Left kidney (tissue), 2 donors: ENCODE results near the gene SEMA3B. TPM values are rescaled to one million over a fixed set of nuclear protein-coding genes. Genes with fewer than 3 reads are reported as not detected.
"Not testable (repeated sequence)": the region's sequence is repeated elsewhere in the genome, so short reads cannot be mapped to it uniquely, and the experiment has no call there.

Experiments
- DNase-seq: peaks from one replicate; pipeline ENCODE4 v3.0.0-alpha.2; 2013
- polyA plus RNA-seq: library from polyadenylated mRNA; unstranded; fragments of 120-200 nt; gene quantifications from one replicate; pipeline ENCODE4 v1.2.1, GENCODE V29; 2013; ENCODE audit not compliant: insufficient read length

The SEMA3B gene
- polyA plus RNA-seq, 1 donor, result 78.6 TPM

DNA sequence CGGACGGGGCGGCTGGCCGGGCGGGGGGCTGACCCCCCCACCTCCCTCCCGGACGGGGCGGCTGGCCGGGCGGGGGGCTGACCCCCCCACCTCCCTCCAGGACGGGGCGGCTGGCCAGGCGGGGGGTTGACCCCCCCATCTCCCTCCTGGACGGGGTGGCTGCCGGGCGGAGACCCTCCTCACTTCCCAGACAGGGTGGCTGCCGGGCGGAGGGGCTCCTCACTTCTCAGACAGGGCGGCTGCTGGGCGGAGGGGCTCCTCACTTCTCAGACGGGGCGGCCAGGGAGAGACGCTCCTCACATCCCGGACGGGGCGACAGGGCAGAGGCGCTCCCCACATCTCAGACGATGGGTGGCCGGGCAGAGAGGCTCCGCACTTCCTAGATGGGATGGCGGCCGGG is 43.1 kb downstream of the SEMA3B start:
- not testable (repeated sequence) for DNase-seq

DNA sequence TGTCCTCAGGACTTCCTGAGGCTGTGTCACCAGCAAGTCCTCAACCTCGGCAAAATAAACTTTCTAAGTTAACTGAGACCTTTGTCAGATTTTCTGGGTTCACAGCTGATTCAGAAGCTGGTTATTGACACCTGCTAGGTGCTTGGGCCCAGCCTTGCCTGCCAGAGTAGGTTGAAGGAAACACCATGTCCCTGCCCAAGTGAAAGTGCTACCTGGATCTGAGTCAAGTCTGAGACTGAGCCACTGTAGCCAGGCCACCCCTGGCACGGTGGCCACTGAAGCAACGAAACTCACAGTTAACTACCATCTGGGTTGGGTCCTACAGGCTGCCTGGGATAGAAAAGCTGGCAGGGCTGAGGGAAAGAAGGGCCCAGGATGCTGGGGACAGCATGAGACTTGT is 45.4 kb downstream of the SEMA3B start:
- no peak for DNase-seq

DNA sequence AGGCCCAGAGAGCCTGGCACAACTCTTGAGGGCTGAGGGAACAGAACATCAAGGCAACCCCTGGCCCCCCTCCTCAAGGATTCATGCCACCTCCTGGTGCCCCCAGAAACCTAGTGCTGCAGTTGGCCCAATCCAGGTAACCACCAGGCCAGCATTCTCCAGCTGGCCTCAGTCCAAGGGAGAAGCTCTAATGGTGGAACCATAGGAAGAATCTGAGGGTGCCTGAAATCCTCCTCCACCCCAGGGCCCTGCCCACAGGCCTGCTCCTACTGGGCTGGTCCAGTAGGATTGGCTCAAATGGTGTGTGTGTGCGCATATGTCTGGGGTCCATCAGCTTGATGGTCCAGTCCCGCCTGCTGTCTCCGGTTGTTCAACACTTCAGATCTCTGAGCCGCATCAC is 45.9 kb downstream of the SEMA3B start:
- DNase-seq, result no peak

DNA sequence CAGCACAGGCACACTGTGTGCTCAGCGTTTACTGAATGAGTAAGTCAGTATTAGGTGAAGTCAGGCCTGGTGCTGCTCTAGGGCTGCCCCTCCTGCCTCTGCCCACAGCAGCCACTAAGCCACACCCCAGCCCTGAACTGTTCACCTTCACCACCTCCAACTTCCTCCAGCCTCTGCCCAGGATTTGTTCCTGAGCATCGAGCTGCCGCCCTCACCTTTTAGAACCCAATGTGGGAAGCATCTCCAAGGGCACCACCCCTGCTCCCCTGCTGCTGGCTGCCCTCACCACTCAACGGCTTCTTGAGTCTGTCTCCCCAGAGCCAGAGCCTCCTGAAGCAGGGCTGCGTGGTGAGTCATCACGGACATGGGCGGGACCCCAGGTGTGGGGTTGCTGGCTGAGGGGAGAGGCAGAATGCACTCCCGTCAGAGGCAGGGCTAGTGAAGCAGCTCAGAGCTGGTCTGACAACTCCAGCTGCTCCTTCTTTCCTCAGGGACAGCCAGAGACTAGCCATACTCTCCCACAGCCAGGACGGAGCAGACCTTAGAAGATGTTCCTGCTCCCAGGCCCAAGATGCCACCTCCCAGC is 47.8 kb downstream of the SEMA3B start:
- DNase-seq, result no peak

DNA sequence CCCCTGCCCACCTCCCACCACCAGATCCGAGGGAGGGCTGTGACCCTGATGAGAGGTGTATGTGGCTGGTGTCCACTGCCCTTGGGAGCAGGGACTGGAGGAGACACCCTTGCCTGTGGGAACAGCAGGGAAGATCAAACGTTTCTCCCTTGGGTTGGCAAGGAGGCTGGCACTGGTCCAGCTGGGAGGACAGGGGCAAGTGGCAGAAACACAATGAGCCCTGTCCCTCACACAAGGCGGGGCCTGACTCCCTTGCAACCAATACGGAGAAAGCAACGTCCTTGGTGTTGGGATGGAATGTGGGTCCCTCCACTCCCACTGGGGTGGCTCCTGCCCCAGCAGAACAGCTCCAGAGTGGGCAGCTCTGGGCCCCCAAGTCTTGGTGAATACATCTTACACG is 48.4 kb downstream of the SEMA3B start:
- no peak for DNase-seq

DNA sequence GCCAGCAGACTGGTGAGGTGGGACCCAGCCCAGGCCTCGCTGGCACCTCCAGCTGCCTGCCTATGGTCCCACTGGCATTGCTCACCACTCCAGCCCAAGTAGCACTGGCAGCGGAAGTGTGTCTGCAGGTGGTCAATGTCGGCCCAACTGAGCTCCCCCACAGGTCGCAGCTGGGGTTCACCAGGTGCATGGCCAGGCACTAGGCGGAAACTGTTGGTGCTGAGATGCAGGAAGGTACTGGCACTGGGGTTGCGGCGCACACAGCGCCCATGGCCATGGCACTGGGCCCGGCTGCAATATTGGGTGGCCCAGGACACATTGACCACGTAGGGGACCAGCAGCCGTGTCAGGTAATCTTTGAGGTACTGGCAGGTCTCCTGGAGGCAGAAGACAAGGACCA is 49.2 kb downstream of the SEMA3B start:
- DNase-seq, result no peak

DNA sequence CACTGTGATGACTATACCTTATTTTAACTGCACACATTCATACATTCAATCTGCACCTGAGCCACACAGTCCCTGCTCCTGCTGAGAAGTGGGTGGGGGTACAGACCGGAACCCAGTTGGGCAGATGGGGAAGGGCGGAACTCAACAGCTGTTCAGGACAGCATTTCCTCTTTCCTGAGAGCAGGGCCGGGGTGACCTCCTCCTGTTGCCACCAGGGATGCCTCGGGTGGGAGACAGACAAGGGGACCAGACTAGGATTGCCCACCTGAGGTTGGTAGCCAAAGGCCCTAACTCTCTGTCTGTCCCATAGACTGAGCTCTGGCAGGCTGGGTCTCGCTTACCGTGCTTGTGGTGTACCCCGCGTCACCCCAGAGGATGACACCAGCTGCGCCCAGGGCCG is 49.7 kb downstream of the SEMA3B start:
- no peak for DNase-seq

DNA sequence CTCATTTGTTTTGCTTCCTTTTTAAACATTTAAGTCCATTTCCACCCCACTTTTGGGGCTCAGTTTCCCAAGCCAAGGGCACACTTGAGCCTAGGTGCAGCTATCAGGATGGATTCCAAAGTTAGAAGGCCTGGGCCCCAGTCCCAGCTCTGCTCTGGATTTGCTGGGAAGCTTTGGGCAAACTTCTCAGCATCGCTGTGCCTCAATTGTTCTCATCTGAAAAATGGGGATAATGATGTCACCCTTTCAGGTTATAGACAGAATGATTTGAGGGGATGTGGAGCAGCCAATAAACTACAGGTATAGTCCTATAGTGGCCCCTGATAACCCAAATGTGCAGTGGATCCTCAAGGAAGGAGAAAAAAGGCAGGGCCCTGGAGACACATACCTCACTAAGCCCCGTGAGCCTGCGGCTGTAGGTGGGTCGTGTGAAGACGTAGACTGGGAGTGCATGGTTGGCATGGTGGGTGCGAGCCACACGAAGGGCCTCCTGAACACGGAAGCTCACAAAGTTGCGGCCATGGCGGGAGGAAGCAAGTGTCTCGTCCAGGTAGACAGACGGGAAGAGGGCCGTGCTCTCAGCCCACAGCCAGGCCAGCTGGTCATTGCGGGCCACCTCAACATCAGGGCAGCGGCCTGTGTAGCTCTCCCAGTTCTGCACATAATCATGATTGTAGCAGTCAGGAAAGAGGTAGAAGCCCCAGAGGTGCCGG is 50.4 kb downstream of the SEMA3B start:
- no peak for DNase-seq

DNA sequence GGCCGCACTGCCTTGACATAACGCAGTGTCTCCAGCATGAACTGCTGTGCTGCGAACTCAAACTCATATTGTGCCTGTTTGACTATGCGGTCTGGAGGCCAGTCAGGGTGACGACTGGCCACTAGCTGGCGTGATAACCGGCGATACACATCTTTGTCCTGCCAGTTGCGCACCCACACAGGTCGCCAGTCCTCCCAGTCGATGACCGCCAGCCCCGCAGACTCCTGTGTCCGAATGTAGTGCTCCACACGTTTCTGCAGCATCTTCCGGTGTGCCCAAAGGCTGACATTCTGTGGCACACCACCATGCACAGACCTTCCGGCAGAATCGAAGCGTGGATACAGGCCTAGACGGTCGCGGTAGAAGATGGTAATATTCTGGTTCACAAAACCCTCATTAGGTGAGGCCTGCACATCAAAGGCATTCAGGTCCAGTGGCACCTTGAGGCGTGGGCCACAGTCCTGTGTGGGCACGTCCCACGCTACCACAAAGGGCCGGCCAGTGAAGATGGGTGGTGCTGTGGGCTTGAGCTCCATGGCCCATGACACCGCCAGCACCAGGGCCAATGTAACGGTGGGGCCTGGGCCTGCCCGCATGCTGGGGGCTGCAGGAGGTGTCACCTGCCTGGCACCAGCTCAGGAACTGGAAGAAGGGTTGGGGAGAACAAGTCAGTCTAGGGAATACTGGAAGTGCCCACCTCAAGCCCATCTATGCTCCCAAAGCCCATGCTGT is 51.1 kb downstream of the SEMA3B start:
- DNase-seq, result no peak

DNA sequence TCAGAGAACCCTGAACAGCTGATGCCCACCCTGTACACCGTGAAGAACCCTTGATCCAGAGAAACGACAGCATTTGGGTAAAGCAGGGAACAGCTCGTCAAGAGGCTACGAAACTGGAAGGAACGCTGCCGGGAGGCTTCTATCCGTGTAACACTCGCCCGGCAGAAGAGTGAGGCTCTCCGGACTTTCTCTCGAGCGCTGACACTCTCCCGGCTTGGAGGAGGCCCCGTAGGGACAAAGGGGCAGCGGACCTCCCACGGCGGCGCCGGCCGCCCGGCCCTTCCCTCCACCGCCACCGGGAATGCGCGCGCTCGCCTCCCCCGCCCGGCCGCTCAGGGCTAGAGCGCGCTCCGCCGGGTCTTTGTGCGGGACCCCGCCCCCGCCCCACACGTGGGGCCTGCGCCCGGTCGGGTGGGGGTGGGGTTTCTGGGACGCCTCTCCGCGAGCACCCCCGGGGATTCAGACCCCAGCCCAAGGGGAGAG is 51.9 kb downstream of the SEMA3B start:
- DNase-seq, result peak; percentile 88

DNA sequence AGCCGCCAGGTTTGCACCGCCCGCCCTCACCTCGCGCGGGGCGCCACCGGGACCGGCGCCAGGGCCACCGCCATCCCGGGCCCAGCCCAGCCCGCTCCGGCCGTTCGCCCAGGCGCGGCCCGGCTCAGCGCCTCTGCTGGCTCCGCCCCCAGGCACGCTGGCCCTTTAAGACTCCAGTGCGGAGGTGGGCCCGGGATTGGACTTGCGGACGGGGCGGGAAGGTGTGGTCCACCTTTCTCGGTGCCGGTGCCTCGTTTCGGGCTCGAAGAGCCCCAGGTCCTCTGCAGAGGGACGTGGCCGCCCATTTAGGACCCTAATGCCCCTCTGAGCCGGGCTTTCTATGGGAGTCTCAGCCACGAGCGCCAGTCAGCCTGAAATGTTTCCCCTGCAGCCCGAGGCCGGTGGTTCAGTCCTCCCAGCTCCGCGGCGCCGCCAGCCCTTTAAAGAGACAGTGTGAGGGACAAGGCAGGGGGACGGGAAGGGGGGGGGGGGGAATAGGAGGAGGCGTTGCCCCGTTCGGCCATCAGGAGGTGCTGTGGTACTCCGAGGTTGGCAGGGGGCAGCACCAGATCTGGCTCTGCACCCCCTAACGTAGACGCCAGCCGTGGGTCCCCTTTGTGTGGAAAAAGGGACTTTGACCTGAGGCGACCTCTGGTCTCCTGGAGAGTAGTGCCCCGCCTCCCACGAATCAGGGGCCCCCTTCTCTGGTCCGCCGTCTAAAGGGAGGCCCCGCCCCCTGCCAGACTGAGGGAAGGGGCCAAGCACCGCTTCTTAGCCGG is 52.6 kb downstream of the SEMA3B start:
- DNase-seq, result peak; percentile 91

DNA sequence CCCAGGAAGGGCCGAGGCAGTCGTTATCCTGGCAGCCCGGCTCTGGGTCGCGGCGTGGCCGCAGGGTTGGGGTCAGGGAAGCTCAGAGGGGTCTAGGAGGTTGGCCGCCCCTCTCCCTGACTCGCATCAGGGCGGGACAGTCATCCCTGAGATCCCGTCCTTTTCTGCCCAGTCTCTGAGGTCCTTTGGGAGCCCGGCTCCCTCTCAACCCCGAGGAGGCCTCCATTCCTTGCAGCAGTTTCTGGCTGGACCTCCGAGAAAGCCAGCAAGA is 53.1 kb downstream of the SEMA3B start:
- no peak for DNase-seq

DNA sequence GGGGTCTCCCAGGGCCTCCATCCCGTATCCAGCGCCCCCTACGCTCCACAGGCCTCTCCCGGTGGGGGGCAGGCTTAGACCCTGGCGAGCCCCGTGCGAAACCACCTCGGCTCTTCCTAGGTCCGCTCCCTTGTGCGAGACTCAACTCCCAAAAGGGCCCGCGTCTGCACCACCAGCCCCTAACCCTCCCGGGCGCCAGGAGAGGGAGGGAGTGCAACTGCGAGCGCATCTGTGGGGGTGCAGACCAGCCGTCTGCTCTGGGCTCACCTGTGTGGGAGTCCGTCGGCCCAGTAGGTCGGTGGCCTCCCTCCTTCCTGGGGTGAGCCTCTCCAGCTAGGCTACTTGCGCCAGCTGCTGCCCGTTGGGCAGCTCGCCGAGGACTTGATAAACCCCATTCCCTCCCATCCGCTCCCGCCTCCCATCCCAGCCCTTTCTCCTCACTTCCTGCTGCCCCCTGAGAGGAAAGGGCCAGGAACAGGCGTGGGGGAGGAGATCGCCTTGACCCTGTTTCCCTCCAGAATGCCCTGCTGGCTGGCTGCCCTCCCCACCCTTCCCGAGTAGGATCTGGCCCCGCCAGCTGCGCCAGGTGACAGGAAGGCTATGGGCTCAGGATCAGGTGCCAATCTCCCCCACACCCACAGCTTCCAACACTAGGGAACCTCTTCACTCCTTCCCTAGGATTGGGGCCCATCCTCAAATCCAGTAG is 53.6 kb downstream of the SEMA3B start, which contains the start of gene HYAL2:
TSS of gene HYAL2 (minus strand) at position 360 of the 706 bp plus-strand sequence. CDS start 2,256 bp downstream, outside the sequence.
- no peak for DNase-seq

DNA sequence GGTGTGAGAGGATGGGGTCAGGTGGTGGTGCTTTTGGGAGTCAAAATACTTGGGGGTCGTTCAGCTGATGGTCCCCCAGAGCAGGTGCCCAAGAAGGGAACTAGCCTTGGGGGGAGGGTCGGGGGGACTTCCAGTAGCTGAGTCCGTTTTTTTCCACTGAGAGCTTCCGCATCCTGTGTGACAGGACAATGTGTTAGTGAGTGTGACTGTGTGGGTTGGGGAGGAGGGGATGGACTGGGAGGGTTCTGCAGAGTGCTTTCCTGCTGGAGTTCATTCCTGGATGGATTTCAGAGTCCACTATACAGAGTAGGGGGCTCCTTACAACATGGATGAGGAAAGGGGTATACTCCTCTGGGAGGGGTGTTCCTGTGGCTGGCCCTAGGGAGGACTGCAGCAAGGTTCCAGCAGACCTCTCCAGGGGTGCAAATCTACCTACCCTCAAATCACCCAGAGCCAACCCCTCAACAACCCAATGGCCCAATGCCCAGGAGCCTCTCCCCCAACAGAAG is 54.2 kb downstream of the SEMA3B start:
- DNase-seq, result no peak

DNA sequence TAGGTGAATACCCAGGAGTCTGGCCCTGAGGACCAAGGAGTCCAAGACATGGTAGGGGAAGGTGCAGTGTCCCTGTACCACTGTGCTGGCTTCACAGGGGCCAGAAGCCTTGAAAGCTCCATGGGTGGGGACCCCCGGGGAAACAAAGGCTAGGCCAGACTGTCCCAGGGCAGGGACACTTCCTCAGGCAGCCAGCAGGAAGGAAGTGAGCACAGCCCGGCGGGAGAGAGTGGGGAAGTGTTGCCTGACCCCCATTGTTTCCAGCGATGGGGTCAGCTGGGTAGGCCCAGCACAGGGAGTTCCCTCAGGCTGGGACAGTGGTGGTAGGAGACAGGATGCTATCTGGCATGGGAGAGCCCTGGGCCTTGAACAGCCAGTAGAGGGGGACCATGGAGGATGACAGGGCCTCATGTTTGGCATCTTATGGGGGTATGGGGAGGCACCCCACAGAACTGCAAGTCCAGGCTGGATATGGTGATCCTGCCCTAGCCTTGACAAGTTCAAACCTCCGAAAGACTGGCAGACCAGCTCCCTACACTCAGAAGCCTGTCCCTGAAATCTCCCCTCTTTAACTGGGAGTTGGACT is 54.8 kb downstream of the SEMA3B start:
- DNase-seq, result no peak

DNA sequence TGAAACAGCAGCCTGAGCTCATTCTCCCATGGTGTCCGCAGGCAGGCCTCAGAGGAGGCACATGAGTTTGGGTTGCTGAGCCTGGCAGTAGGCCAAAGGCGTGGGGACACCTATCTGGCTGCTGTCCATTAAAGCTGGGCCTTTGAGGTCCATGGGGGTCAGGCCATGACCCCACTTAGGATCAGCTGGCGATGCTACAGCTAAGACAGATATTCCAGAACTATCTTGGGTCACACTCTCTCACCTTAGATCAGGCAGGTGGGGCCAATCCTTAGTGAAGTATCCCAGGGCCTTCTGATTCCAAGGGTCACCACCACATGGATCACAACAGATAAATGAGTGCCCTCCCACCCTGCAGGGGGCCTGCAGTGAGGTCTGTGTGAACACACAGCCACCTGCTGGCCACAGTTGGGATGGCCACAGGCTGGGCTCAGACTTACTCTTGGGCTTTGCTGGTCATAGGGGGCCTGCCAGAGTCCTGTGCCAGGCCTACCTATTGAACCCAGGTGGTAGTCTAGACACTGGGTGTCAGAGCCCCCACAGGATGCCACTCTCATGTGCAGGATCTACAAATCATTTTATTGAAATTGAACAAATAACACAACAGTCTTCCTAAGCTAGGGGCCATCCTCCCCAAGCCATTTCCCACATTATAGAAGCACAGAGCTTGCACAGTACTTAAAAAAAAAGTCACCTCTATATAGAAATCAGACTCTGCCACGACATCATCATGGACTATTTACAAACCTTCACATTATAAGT is 55.6 kb downstream of the SEMA3B start:
- no peak for DNase-seq

DNA sequence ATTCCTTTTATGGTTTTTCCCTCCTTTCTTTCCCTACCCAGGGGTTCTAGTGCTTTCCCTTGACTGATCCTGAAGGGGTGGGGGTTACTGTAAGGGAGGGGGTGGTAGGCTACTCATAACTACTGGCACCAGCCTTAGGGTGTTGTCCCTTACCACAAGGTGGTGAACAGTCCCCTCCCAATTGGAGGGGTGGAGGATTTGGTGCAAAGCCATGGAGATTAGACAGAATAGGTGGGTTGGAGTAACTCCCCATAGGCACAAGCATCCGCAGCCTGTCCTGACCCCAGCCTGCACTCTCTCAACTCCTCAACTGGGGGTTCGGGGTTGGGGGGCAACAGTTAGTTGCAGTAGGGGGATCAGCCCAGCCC is 56.1 kb downstream of the SEMA3B start:
- DNase-seq, result no peak

DNA sequence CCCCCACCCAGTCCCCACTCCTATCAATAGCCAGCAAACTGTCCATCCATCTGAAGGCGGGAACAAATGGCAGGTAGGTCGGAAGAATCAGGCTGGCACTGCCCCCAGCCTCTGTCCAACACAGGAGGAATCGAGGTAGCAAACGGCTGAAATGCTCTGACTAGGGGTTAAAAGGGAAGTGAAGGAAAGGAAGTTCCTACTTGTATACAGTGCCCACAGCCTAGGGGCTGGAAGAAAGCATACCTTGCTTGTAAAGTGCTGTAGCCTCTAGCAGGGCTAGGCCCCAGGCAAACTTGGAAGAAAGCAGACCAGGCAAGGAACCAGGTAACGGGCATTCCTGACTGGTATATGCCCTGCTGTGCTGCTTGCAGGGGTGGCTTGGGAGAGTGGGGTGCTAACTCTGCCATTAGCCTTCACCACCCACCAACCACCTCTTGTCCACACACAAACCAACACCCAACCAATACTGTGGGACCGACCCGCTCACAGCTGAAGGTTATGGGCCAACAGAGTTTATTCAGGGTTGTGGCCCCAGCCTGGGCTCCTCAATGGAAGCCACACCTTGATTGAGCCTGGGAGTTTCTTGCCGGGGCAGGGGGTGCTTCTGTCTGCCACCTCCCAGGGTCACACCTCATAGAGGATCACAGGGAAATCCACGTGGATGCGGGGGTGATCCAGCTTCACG is 56.7 kb downstream of the SEMA3B start:
- no peak for DNase-seq

DNA sequence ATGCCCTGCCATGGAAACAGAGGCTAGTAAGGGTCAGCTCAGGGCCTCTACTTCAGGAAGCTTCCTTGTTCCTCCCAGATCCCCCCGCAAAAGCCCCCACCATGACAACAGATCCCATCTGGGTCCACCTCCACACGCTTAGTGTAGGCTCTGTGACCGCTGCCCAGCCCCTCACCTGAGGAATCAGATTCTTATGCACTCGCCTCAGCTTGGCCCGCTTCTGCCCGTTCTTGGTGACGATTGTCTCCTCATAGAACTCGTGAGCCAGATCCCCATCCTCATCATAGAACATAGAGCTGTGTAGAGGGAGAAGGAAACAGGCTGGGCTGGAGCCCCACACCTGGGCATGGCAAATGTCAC is 57.2 kb downstream of the SEMA3B start:
- DNase-seq, result no peak

DNA sequence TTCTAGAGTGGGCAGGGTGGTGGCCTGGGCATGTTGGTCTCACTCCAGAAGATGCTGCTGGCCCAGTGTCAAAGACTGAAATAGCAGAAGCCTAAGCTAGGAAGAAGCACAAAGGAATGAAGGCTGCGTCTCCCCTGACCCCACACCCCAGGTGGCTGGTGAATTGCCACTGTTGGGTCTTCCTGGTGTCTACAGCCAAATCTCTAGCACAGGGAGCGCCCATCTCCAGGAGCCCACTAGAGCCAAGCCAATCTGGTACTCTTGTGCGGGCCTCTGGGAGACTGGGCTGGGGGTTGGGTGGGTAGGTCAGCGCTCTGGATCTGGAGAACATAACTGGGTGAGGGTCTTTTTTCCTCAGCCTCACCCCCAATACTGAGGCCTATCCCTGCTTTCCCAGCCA is 58.2 kb downstream of the SEMA3B start:
- DNase-seq, result no peak
